Activated T-cell treated with anti-CD3 and anti-CD28 coated beads, Interleukin-2, amount 50 U/mL, for 1 hour (primary cell): Measurements from ENCODE around the gene PNMA8C.
"Not testable (repeated sequence)": the region's sequence is repeated elsewhere in the genome, so short reads cannot be mapped to it uniquely, and the experiment has no call there.

ENCODE experiments used
- DNase-seq: peaks from one replicate; pipeline ENCODE4 v3.0.0-alpha.2; 2020

Gene PNMA8C

DNA sequence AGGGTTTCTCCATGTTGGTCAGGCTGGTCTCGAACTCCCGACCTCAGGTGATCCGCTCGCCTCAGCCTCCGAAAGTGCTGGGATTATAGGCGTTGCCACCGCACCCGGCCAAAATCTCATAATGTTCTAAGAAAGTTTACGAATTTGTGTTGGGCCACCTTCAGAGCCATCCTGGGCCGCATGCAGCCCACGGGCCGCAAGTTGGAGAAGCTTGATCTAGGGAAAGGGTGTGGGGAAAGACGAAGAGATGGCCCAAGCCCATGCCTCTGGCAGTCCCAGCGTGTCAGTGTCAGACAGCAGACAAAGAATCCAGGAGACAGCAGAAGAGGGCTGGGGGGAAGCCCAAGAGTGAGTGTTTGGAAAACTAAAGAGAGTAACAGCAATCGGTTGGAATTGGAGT is 17.3 kb upstream of the PNMA8C start:
- DNase-seq: no peak

DNA sequence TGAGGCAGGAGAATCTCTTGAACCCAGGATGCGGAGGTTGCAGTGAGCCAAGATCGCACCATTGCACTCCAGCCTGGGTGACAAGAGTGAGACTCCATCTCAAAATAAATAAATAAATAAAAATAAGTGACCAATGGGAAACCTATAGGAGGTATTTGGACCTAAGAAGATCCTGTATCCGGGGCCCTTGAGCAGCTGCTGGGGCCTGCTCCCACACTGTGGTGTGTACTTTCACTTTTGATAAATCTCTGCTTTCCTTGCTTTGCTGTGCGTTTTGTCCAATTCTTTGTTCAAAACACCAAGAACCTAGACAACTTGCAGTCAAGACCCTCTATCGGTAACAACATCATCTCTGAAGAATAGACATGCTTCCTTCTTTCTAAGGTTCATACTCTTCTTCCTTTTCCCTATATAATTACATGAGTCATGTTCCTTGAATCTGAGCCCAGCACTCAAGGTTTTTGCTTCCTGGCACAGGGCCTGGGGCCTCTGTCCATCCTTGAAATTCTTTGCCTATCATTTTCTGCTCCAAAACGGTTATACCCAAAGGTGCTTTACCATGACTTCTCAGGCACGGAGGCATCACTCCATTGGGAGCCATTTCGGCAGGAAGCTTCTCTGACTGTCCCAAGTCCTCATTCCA is 14.2 kb upstream of the PNMA8C start:
- DNase-seq: no peak

DNA sequence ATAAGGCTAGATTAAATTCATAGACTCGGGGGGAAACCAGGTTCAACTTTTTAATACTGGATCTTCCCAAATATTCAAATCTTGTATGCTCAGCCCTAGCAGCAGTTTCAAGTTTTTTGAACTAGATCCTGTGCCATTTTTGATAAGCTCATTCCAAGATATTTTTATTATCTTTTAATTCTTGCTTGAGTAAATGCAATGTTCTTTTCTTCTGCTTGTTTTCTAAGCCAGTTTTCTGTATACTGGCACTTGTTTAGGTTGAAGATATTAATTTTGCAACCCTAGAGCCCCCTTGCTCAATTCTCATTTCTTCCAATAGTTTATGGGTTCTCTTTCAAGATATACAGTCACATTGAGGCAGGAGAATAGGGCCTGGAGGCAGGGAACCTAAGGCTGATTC is 13.1 kb upstream of the PNMA8C start:
- no peak for DNase-seq

DNA sequence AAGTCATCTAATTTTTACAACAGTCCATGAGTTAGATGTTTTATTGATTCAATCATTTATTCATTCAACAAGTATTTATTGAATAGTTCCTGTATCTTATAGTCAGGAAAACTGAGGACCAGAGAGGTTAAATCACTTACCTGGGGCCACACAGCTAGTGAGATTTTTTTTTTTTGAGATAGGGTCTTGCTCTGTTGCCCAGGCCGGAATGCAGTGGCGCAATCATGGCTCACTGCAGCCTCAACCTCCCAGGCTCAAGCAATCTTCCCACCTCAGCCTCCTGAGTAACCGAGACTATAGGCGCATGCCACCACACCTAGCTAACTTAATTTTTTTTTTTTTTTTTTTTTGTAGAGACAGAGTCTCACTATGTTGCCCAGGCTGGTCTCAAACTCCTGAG is 7.0 kb upstream of the PNMA8C start:
- DNase-seq: not testable (repeated sequence)

DNA sequence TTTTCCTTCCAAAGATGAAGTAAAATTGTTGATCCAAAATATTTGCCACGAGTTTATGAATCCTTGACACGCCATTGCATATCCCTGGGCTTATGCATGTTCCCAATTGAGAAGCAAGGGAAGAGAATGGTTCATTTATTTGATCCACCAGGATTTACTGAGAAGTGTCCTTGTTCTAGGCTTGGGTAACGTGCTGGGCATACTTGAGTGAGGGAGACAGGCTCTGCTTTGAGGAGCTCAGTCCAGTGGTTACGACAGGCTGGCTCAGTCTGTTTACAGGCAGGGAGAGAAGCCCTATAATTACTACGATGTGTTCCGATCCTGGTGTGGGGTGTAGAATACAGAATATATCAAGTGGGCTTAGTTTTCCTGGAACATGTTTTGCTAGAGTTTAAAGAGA is 6.3 kb upstream of the PNMA8C start:
- DNase-seq: no peak

DNA sequence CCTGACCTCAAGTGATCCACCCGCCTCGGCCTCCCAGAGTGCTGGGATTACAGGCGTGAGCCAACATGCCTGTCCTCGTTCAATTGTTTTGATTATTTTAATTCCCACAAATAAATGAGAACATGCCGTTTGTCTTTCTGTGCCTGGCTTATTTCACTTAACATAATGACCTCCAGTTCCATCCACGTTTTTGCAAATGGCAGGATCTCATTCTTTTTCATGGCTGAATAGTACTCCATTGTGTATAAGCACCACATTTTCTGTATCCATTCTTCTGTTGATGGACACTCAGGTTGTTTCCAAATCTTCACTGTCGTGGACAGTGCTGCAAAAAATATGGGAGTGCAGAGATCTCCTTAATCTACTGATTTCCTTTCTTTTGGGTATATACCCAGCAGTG is 4.7 kb upstream of the PNMA8C start:
- DNase-seq: not testable (repeated sequence)

DNA sequence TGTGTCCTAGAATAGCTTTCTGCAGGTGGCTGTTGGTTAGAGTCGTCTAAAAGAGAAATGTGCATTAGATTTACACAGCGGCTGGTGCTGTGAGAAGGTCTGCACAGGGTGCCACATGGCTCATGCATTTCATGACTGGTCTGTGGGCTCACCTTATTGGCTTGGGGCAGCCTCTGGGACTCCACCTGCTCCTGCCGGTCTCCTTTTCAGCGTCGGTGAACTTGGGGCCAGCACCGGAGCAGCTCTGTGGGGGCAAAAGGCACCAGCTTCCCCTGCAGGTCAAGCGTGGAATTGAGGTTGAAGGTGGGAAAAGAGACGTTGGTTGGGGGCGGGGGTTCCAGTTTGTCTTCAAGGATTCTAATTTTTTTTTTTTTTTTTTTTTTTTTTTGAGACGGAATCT is 3.1 kb upstream of the PNMA8C start:
- DNase-seq: no peak

DNA sequence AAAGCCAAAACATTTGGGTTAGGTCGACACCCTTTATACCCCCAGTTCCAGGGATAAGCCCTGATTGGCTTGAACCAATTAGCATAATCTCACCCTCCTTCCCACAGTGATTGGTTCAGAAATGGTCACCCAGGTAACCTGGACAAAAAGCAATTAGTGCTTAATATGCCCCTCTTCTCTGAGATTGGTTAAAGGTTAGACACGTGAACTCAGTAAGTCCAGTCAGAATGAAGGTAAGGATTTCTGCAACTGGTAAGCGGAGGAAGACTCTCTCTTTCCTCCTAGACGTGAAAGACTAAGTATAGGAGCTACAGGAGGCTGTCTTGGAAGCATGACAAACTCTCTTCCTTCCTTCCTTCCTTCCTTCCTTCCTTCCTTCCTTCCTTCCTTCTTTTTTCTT is 1.3 kb upstream of the PNMA8C start:
- no peak for DNase-seq

DNA sequence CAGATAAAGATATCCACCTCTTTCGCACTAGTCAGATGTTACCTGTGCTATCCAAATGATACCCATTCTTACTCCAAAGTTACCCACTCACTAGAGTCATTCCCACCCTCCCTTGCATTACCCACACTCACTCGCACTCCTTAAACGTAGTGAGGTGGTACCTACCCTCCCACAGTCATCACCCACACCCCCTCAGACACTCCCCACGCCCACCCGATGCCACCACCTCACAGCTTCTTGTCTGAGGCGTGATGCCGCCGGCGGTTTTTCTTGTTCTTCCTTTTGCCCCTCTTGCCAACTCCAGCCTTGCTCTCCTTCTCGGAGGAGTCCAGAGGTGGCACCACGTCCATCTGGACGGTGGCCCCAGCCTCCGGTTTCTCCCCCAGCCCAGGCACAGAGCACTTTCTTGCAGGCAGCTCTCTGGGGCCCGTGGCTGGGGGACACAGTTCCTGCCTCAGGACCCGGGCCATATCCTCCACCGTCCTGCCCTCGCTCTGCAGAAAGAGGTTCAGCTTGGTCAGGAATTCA is 1.2 kb downstream of the PNMA8C start:
- DNase-seq: no peak

DNA sequence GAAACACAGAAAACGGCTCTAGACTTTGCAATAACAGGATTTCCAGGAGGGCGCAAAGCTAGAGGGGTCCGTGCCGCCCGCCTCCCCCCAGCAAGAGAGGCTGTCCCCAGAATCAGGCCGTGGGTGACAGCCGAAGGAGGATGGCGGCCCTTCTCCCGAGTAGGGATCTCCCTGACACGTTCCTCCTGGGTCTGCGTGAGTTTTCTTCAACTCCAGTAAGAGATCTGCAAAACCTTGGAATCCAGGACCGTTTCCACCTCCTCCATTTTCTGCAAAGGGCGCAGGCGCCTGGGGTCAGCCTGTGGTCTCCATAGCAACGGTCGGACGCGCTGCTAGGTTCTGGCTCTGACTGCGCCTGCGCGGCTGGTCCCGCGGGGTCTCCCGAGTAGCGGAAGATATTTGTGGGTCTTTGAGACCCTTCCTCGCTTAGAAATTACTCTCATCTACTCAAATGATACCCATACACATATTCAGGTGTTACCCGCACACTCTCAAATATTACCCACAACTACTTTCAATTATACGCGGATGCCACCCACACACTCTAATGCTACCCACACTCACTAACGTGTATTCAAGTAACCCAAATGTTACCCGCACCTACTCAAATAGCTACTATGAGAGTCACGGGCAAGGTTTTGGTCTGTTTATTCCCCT is 2.1 kb downstream of the PNMA8C start:
- no peak for DNase-seq

DNA sequence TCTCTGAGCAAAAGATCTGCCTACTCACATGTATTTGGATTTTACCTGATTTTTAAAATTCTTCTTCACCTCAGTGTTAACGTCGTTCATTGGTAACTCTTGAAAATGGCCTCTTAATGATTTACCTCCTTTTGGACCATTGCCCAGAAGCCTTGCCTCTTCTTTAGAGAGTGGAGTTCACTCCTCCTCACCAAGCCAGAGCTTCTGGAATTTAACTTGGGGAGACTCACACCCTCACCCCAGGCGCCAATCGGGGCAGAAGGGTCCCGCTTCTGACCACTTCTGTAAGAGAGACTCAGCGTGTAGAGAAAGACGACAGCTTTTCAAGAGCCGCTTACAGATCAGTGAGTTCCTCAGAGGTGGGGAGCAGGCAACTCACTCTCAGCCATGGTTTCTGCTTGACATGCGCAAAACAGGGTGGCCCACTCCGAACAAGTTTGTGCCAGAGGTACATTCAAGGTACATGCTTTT is 2.7 kb downstream of the PNMA8C start:
- DNase-seq: no peak

DNA sequence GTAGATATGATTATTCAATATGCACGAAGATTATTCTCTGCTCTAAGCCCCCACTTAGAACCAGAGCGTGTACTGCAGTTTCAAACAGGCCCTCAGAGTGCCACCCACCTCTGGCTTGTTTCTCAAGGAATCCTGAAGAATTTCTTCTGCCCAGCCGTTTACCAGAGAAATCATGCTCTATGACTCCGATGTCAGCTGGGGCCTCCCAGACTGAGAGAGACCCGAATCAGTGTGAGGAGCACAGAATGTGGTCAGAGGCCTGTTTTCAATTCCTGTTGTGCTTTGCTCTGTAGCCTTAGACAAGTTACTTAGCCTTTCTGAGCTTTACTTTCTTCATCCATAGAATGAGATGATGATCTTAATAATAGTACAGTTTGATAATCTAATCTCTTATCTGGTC is 5.5 kb downstream of the PNMA8C start:
- no peak for DNase-seq

DNA sequence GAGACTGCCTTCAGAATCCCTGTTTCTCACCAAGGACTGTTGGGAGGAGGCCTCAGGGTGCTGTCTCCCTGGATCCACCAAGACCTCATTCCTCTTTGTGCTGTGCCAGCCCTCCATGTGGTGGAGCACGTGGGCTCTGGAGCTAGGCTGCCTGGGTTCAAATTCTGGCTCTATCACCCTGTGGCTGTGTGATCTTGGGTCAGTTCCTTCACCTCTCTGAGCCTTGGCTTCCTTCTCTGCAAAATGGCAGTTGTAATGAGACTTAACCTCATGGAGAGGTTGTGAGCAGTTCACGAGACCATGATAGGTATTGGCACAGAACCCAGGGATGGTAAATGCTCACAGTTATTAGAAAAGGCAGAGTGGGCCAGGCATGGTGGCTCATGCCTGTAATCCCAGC is 6.4 kb downstream of the PNMA8C start:
- no peak for DNase-seq

DNA sequence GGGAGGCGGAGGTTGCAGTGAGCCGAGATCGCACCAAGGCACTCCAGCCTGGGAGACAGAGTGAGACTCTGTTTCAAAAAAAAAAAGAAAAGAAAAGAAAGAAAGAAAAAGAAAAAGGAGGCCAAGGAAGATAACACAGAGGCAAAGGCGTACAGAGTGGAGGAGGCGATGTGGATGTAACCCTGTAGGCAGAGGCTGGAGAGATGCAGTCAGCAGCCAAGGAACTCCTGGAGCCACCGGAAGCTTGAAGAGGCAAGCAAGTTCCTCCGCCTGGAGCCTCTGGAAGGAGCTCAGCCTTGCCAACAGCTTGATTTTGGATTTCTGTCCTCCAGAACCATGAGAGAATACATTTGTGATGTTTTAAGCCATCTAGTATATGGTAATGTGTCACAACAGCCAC is 8.7 kb downstream of the PNMA8C start:
- no peak for DNase-seq

DNA sequence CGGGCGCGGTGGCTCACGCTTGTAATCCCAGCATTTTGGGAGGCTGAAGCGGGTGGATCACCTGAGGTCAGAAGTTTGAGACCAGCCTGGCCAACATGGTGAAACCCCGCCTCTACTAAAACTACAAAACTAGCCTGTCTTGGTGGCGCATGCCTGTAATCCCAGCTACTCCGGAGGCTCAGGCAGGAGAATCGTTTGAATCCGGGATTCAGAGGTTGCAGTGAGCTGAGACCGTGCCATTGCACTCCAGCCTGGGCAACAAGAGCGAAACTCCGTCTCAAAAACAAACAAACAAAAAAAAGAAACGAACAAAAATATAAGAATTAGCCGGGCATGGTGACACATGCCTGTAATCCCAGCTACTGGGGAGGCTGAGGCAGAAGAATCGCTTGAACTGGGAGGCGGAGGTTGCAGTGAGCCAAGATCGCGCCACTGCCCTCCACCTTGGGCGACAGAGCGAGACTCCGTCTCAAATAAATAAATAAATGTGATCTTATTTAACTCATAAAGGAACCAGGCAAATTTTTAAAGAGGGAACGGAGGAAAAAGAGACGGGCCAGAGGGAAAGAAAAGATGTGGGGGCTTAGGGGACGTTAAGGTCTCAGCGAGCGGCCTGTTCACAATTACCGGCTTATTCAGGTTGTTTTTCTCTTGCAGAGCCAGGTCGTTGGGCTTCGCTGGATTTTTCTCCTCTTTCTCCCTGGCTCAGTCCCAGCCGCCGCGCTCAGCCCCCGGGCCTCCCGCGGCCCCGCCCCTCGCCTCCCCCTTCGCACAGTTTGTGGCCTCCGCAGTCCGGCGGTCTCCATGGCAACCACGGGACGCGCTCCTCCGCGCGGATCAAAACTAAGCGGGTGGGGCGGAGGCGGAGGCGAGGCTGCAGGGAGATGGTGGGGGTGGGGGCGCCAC is 12.7 kb downstream of the PNMA8C start:
- peak; percentile 40 for DNase-seq

DNA sequence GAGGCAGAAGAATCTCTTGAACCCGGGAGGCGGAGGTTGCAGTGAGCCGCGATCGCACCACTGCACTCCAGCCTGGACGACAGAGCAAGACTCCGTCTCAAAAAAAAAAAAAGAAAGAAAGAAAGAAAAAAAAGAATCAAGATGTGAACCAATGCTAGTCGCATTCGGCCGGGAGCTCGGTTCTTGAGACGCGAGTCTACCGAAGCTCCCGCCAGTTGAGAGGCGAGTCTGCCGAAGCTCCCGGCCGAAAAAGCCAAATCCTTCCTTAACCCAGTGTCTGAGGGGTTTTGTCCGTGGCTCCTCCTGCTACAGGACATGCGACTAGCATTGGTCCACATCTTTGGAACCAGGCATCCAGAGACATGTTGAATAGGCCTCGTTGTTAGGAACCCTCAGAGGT is 13.8 kb downstream of the PNMA8C start:
- DNase-seq: not testable (repeated sequence)

DNA sequence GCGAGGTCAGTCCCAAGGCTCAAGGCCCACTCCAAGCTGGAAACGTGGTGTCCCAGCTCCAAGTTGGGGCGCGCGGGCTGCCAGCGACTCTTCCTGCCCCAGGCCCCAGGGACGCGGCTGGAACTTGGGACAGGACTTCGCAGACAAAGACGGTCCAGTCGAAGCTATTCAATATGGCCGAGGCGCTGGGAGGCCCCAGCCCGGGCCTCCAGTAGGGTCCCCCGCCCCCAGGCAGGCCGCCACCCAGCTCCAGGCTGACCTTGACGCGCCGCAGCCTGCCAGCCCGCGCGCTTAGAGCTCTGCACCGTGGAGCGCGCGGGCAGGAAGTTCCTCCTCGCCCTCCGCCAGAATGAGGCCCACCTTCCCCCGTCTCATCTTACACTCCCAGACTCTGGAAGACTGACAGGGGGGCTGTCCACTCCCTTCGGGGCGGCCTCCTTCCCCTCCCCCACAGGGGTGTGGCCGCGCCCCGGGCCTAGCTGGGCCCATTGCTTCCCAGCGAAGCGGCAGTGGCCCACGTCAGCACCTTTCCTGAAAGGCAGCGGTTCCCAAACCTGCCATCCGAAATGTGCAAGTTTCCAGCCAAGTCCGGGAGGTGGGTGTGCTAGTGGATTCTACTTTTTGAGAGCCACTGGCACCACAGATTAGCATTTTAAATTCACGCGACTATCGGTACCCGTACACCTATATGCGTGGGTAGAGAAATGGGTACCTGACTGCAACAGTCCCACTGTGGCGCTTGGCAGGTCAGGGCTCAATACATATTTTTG is 15.3 kb downstream of the PNMA8C start, which contains the start of gene CCDC8:
TSS of gene CCDC8 (minus strand) at position 303 of the 770 bp plus-strand sequence. CDS start 754 bp downstream, outside the sequence.
- no peak for DNase-seq

DNA sequence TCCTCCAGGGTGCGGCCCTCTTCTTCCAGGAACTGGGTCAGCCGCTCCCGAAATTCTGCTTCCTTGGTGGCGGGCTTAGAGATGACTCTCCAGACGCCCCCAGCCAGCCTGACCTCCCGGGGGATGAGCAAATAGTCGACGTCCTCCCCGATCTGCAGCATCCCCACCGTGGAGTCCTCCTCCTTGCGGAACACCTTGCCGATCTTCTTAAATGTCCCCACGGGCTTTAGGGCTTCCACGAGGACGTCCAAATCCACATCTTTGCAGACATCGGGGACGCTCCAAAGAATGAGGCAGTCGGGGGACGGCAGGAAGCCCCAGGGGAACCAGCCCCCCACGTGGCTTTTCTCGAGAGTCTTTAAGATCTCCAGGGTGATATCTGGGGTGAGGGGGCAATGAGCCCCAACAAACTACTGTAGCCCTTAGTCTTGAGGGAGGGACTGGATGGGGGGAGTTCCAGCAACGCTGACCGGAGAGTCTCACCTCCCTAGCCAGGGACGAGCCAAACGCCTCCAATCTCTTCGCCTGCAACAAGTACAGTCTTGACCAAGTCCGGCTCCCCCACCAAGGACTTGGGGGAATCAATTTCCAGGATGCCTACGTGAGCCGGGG is 16.0 kb downstream of the PNMA8C start:
- DNase-seq: no peak

DNA sequence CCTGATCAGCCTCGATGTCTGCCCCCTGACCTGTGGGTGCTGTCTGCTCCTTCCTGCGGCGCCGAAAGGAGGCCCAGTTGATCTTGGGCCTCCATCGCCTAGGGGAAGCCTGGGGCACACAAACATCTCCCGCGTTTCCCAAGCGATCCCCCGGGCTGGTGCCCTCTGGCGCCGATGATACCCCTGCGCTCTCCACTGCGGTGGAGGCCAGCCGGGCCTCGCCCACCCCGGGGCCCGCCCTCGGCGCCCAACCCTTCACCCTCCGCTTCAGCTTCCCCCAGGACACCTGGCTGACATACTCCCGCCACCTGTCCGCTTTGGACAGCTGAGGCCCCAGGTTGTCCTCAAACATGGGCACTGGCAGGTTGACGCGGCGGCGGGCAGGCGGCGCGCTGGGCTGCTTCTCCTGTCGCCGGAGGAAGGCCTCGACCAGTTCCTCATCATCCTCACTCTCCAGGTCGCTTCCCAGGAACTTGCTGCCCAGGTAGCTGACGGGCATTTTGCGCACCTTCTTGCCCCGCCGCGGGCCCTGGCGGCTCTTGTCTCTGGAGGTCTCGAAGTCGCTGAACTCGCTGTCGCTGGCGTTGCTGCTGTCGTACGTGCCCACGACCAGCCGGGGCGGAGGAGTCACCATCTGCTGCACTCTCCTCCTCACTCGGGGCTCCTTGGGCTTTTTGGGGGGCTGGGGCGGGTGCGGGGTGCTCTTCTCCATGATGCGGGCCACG is 16.6 kb downstream of the PNMA8C start:
- no peak for DNase-seq

DNA sequence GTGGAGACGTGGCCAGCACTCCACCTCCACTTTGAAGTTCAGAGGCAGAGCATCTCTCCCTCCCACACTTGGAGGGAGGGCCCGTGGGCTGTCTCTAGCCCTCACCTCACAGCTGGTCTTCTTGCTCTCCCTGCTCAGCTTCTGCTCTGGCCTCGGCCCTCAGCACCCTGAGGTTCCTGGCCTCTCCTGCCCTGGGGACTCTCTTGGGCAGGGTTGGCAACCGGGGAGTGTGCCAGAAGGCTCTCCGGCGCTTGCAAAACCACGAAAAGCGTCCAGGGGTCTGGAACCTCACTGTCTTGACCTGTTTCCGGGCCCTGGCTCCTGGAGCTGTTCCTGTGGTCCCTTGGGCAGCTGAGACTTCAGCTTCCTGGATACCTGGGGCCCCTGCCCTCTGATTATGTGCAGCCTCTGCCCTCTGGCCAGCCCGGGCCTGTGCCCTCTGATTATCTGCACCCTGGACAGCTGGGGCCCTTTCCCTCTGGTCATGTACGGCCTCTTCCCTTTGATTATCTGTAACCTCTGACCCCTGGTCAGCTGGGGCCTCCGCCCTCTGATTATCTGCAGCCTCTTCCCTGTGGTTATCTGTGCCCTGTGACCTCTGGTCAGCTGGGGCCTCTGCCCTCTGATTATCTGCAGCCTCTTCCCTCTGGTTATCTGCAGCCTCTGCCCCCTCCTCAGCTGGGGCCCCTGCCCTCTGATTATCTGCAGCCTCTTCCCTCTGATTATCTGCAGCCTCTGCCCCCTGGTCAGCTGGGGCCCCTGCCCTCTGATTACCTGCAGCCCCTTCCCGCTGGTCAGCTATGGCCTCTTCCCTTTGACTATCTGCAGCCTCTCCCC is 17.4 kb downstream of the PNMA8C start:
- no peak for DNase-seq
